ENCODE results near the gene SYNE3. TPM values are rescaled to one million over a fixed set of nuclear protein-coding genes. Genes with fewer than 3 reads are reported as not detected.

SYNE3 gene
- 16.3 TPM for polyA plus RNA-seq (ENCODE audit: insufficient read length)

GRCh38 chr14:95516554-95517181 lies at the start of gene SYNE3:
SYNE3 (minus strand) TSS chr14:95516650; CDS start chr14:95475821, 40,829 bp downstream.
- no peak for DNase-seq

- DNase-seq: no peak
These were observed 47.6 kb upstream of the SYNE3 start for GRCh38 chr14:95564060-95564459.

GRCh38 chr14:95562892-95563685 lies 46.6 kb upstream of the SYNE3 start:
- no peak for DNase-seq

GRCh38 chr14:95561001-95561412 lies 44.6 kb upstream of the SYNE3 start:
- peak; percentile 78 for DNase-seq

- DNase-seq: no peak
These were observed 42.8 kb upstream of the SYNE3 start for GRCh38 chr14:95559203-95559602.

GRCh38 chr14:95557832-95558231 lies 41.4 kb upstream of the SYNE3 start:
- DNase-seq: no peak

- DNase-seq: no peak
These were observed 40.8 kb upstream of the SYNE3 start for GRCh38 chr14:95557291-95557690.

GRCh38 chr14:95555053-95555452 lies 38.6 kb upstream of the SYNE3 start:
- no peak for DNase-seq

GRCh38 chr14:95553141-95553540 lies 36.7 kb upstream of the SYNE3 start:
- DNase-seq: no peak

GRCh38 chr14:95551435-95551834 lies 35.0 kb upstream of the SYNE3 start:
- no peak for DNase-seq

- no peak for DNase-seq
These were observed 33.5 kb upstream of the SYNE3 start for GRCh38 chr14:95549656-95550585.

- no peak for DNase-seq
These were observed 32.0 kb upstream of the SYNE3 start for GRCh38 chr14:95548328-95548929.

- no peak for DNase-seq
These were observed 31.3 kb upstream of the SYNE3 start for GRCh38 chr14:95547626-95548327.

- DNase-seq: no peak
These were observed 30.8 kb upstream of the SYNE3 start for GRCh38 chr14:95547272-95547625.

- no peak for DNase-seq
These were observed 29.2 kb upstream of the SYNE3 start for GRCh38 chr14:95545515-95546168.

GRCh38 chr14:95544588-95544987 lies 28.1 kb upstream of the SYNE3 start:
- DNase-seq: no peak

- no peak for DNase-seq
These were observed 26.6 kb upstream of the SYNE3 start for GRCh38 chr14:95543021-95543420.

- DNase-seq: no peak
These were observed 25.8 kb upstream of the SYNE3 start for GRCh38 chr14:95541932-95542930.

GRCh38 chr14:95541346-95541745 lies 24.9 kb upstream of the SYNE3 start:
- DNase-seq: no peak

GRCh38 chr14:95540236-95540855 lies 23.9 kb upstream of the SYNE3 start:
- no peak for DNase-seq
